ENCODE data around the gene SLC7A8.

Gene SLC7A8

GRCh38 chr14:23154964-23155587, 28.4 kb downstream of the SLC7A8 start:
- peak; percentile 69 for DNase-seq (ENCODE audit: low read depth)

GRCh38 chr14:23153851-23154796, 29.3 kb downstream of the SLC7A8 start:
- DNase-seq (ENCODE audit: low read depth): peak; percentile 42

DNA sequence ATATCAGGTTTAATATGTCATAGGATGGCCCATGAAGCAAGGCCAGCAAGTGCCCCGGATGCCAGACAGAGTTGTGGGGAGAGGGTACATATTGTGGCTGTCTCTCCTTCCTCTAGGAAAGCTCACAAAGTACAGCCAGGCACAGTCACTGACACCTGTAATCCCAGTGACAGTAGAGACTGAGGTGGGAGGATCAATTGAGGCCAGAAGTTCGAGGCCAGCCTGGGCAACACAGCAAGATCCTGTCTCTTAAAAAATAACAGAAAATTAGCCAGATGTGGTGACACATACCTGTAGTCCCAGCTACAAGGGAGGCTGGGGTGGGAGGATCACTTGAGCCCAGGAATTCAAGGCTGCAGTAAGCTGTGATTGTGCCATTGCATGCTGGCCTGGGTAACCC, 32.1 kb downstream of the SLC7A8 start:
- no peak for DNase-seq (ENCODE audit: low read depth)

- DNase-seq (ENCODE audit: low read depth): no peak
Observed at GRCh38 chr14:23149745-23150144, 33.7 kb downstream of the SLC7A8 start.

DNA sequence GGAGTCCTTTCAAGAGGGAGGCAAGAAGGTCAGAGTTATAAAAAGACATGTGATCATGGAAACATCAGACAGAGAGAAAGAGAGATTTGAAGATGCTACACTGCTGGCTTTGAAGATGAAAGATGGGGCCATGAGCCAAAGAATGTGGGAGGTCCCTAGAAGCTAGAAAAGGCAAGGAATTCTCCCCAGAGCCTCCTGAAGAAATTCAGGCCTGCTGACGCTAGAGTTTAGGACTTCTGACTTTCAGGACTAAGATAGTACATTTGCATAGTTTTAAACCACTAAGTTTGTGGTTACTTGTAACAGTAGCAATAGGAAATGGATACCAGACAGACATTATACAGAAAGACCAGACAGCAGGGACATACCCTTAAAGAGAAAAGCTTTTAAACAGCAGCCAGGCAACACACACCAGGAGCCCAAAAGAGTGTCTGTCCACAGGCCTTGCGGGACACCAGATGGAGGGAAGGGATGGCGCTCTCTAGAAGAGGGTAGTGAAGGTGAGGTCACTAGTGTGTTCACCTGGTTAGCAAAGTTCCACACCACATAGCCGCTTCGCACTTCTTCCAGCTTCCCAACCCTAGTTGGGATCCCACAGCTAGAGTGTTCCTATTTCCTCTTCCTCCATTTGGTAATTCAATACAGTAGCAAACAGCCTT, 34.7 kb downstream of the SLC7A8 start:
- DNase-seq (ENCODE audit: low read depth): no peak

DNA sequence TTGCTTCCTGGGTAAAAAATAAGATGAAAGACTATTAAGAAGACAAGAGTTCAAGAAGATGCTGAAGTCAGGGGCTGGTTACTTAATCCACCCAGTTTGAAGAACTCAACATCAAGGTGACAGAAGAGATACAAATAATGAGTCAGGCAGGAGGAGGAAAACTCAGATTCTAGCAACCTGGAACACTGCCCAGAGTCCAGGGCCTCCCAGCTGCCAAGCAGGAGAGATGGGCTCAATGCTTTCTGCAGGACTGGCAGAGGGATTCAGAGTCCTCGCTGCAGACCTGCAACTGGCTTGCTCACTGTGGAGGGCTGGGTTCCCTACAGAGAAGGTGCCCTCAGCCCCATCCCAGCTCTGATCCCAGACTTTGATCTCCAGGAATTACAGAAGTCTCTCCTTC, 35.8 kb downstream of the SLC7A8 start:
- DNase-seq (ENCODE audit: low read depth): no peak

DNA sequence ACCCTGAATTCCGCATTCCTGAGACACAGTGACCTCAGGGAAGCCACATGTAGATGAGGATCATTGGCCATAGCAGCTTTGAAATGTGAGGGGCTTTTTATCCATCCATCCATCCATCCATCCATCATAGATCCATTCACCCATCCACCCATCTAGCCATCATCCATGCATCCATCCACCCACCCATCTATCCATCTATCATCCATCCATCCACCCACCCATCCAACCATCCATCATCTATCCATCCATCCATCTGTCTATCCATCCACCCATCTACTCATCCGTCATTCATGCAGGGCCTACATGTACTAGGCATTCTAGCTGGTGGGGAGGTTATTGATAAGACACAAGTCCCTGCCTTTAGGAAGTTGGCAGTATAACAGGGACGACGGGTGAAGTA, 36.5 kb downstream of the SLC7A8 start:
- DNase-seq (ENCODE audit: low read depth): no peak

DNA sequence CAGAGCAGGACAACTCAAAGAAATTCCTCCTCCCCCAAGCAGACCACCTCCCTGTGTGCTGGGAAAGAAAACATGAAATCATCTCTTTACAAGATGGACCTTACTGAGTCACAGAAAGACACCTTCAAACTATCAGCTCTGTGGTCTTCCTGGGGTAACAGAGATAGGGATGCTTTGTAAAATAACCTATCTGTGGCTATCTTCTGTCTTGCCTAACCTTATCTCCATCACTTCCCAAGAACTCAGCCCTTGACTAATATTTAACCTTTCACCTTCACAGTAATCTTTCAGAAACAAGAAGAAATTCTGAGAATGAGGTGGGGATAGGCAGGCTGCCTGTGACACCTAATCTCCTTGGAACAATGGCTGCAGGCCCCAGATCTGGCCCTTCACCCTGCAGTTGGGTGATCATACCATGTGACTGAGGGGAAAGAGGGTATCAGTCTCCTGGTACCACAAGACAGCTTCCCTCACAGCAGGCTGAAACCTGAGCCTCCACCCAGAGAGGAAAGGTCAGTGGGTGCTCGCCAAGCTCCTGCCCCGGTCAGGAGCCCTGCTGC, 37.0 kb downstream of the SLC7A8 start:
- DNase-seq (ENCODE audit: low read depth): no peak

DNA sequence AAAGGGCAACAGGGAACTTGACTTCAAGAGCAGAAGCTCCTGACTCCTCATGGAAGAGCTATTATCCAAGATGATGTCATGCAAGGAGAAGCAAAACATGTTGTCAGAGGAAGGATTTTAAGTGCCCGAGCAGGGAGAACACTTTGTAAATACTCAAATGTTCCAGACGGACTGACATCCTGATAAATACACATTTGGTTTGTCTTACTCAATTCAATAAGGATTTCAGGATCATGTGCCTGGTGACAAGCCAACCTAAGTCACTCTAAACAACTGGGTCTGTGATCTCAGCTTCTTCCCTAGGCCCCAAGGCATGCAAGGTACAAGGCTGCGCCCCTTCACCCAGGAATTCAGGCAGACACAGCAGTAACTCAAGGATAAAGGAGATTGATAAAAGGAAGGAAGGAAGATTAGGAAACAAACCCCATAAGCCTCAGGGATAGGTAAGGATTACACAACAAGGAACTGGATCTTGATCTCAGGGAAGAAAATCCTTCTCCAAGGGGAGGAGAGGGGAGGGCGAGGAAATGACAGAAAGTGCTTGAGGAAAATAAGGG, 37.6 kb downstream of the SLC7A8 start:
- DNase-seq (ENCODE audit: low read depth): no peak

DNA sequence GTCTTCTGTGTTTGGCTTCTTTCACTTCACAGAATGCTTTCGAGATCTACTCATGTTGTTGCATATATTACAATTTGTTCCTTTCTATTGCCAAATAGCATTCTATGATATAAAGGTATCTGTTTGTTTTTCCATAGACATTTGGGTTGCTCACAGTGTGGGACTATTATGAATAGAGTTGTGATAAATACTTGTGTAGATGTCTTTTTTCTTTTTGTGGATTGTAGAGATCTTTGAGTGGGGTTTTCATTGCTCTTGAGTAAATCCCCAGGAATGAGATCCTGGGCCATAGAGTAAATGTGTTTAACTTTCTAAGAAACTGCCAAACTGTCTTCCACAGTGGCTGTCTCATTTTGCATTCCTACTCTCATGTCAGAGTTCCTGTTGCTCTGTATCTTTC, 39.5 kb downstream of the SLC7A8 start:
- no peak for DNase-seq (ENCODE audit: low read depth)

DNA sequence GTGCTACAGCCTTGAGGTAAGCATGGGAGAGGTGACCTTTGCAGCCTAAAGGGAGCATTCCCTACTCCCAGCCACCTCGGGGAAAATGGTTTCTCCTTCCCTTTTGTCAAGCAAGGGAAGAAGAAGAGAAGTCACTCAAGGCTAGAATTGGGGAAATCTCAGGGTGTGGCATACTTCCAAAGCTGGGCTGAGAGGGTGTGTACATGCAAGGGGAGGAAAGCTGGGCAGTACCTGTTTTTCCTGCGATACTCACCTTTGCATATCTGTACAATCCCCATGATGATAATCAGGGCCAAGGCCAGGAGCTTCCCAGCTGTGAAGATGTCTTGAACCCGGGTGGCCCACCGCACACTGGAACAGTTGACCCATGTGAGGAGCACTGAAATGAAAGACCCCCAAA, 40.6 kb downstream of the SLC7A8 start:
- DNase-seq (ENCODE audit: low read depth): no peak

- peak; percentile 54 for DNase-seq (ENCODE audit: low read depth)
Observed at GRCh38 chr14:23141706-23142444, 41.6 kb downstream of the SLC7A8 start.

GRCh38 chr14:23140371-23140770, 43.1 kb downstream of the SLC7A8 start:
- no peak for DNase-seq (ENCODE audit: low read depth)

GRCh38 chr14:23139874-23140273, 43.6 kb downstream of the SLC7A8 start:
- no peak for DNase-seq (ENCODE audit: low read depth)

DNA sequence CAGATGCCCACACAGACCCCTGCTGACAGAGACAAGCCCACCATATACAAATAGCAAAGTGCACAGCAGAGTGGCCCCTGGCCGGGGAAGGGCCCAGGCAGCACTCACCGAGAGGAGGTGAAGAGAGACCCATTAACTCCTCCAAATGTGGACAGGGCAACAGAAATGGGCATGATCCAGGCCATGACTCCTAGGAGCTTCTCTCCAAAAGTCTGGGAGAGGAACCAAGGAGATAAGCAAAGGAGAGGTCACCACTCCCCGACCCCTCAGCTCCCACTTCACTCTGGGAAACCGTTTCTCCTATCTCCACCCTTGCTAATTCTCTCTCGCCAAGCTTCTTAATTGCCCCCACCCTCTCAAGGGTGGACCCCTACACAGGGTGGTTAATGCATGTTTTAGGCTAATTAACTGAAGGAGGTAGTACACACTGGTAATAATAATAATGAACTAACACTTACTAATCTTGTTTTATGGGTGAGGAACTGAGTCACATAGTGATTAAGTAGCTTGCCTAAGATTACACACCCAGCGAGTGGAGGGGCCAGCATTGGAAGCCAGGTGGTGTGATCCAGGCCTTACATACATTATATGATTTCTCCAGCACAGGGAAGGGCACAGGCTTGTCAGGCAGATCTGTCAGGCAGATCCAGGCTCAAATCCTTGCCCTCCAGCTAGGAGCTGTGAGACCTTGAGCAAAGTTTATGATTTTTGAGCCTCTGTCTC, 45.5 kb downstream of the SLC7A8 start:
- DNase-seq (ENCODE audit: low read depth): no peak

- DNase-seq (ENCODE audit: low read depth): no peak
Observed at GRCh38 chr14:23137192-23137812, 46.2 kb downstream of the SLC7A8 start.

GRCh38 chr14:23136566-23137133, 46.8 kb downstream of the SLC7A8 start:
- DNase-seq (ENCODE audit: low read depth): no peak

DNA sequence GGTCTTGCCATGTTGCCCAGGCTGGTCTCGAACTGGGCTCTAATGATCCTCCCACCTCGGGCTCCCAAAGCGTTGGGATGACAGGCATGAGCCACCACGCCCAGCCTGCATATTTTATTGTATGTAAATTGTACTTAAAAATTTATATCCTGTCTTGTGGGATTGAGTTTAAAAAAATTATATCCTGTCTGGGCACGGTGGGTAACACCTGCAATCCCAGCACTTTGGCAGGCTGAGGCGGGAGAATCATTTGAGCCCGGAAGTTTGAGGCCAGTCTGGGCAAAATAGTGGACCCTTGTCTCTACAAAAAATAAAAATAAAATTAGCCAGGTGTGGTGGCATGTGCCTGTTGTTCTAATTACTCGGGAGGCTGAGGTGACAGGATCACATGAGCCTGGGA, 50.5 kb downstream of the SLC7A8 start:
- DNase-seq (ENCODE audit: low read depth): no peak

DNA sequence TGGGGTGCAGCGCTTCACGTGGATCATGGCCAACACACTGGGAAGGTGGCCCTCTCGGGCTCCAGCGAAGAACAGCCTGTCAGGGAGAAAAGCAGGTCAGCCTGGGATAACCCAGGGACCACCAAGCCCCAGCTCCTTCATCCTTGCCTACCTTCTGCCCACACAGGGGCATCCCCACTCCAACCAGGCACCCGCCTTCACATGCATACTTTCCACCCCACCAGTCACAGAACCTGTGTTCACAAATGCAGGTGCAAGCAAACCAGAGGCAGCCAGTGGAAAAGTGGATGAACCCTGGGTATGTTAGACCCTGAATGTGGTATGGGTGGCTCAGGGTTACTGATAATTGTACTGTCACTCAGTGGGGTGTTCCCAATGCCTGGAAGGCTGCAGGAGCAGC, 52.0 kb downstream of the SLC7A8 start:
- no peak for DNase-seq (ENCODE audit: low read depth)

DNA sequence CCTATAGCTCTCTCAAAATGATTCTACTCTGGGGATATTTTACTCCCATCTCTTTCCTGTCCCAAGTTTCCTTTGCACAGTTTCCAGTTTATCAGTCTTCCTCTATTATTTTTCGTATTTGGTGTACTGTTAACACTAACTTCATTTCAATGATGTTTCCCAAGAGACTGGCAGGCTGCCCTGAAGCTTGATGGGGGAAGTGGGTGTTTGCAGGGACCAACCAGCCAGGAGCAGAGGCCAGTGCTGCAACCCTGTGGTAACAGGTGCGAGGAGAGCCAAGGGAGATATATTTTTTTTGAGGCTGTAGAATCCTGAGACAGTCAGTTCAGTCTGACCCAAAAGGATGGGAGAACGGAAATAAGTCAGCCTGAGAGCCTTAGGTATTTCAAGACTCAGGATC, 52.6 kb downstream of the SLC7A8 start:
- DNase-seq (ENCODE audit: low read depth): no peak
